ENCODE results near the gene MRPL2. TPM values are rescaled to one million over a fixed set of nuclear protein-coding genes. Genes with fewer than 3 reads are reported as not detected.

MRPL2 gene
- total RNA-seq, 2 experiments from 2014 or later: 87.7 to 95.1 TPM

GRCh38 chr6:43011207-43011606, 48.0 kb downstream of the MRPL2 start:
- peaks cover 43% of the 10 kb centered on the region for H3K4me1 Mint-ChIP-seq (ENCODE audit: low read depth)
- no peak overlapping the region for H3K4me3 Mint-ChIP-seq
- CTCF ChIA-PET: interaction anchor here (0.9 to 2.3 kb wide), 4 partner anchors 39 to 132 kb away, joined by 3 to 9 read pairs (median 4); no protein-coding TSS in a partner anchor
- no peak for DNase-seq
- intact Hi-C loops (cut with micrococcal nuclease): no loop called here
- H3K27me3 Mint-ChIP-seq (ENCODE audit: low read depth): no peaks in the 10 kb centered on the region
- peak overlapping the region; percentile 3 for H3K27ac Mint-ChIP-seq
- no peaks in the 10 kb centered on the region for H3K9me3 Mint-ChIP-seq
- peaks cover 23% of the 10 kb centered on the region for H3K36me3 Mint-ChIP-seq (ENCODE audit: low read depth)

- intact Hi-C loops (cut with micrococcal nuclease): loop anchor here (1.0 kb wide), 1 partner anchor 134 kb away; no protein-coding TSS in a partner anchor
- DNase-seq: peak; percentile 58
- Mint-ChIP-seq H3K4me3 (no peak overlapping the region), H3K4me1 (ENCODE audit: low read depth) (peaks cover 28% of the 10 kb centered on the region), H3K9me3 (no peaks in the 10 kb centered on the region), H3K27me3 (ENCODE audit: low read depth) (no peaks in the 10 kb centered on the region), H3K27ac (no peak overlapping the region), H3K36me3 (ENCODE audit: low read depth) (peaks cover 26% of the 10 kb centered on the region)
- CTCF ChIA-PET: interaction anchor here (1.2 to 2.3 kb wide), 2 partner anchors 29 to 134 kb away, joined by 3 to 9 read pairs; no protein-coding TSS in a partner anchor
Measured at GRCh38 chr6:43009124-43009523, 50.1 kb downstream of the MRPL2 start.

GRCh38 chr6:43007126-43007525, 52.1 kb downstream of the MRPL2 start:
- Mint-ChIP-seq H3K4me3 (no peak overlapping the region), H3K27me3 (ENCODE audit: low read depth) (no peaks in the 10 kb centered on the region), H3K4me1 (ENCODE audit: low read depth) (peaks cover 15% of the 10 kb centered on the region), H3K9me3 (no peaks in the 10 kb centered on the region), H3K36me3 (ENCODE audit: low read depth) (peaks cover 17% of the 10 kb centered on the region), H3K27ac (no peak overlapping the region)
- no peak for DNase-seq
- intact Hi-C loops (cut with micrococcal nuclease): no loop called here
- CTCF ChIA-PET: no interaction called here

GRCh38 chr6:43006251-43006650, 53.0 kb downstream of the MRPL2 start:
- CTCF ChIA-PET: interaction anchor here (0.7 kb wide), 1 partner anchor 186 kb away, joined by 3 read pairs; no protein-coding TSS in a partner anchor
- H3K36me3 Mint-ChIP-seq (ENCODE audit: low read depth): peaks cover 16% of the 10 kb centered on the region

GRCh38 chr6:43005844-43006243, 53.4 kb downstream of the MRPL2 start:
- CTCF ChIA-PET: interaction anchor here (0.7 kb wide), 1 partner anchor 187 kb away, joined by 3 read pairs; no protein-coding TSS in a partner anchor
- H3K4me3 Mint-ChIP-seq: no peak overlapping the region

More at GRCh38 chr6:43006251-43006650, 53.0 kb downstream of the MRPL2 start:
- H3K4me3 Mint-ChIP-seq: no peak overlapping the region
- no peaks in the 10 kb centered on the region for H3K9me3 Mint-ChIP-seq
- DNase-seq: no peak
- H3K27me3 Mint-ChIP-seq (ENCODE audit: low read depth): no peaks in the 10 kb centered on the region
- peaks cover 6% of the 10 kb centered on the region for H3K4me1 Mint-ChIP-seq (ENCODE audit: low read depth)
- H3K27ac Mint-ChIP-seq: no peak overlapping the region
- intact Hi-C loops (cut with micrococcal nuclease): no loop called here

More at GRCh38 chr6:43005844-43006243, 53.4 kb downstream of the MRPL2 start:
- no peaks in the 10 kb centered on the region for H3K27me3 Mint-ChIP-seq (ENCODE audit: low read depth)
- intact Hi-C loops (cut with micrococcal nuclease): no loop called here
- peaks cover 17% of the 10 kb centered on the region for H3K36me3 Mint-ChIP-seq (ENCODE audit: low read depth)
- DNase-seq: no peak
- peaks cover 4% of the 10 kb centered on the region for H3K4me1 Mint-ChIP-seq (ENCODE audit: low read depth)
- no peaks in the 10 kb centered on the region for H3K9me3 Mint-ChIP-seq
- H3K27ac Mint-ChIP-seq: no peak overlapping the region

Other genes with a start within 250 kb of the MRPL2 start
- 100 to 1,000 TPM in 1 of 2 experiments, 10 to 100 TPM in 1; 99.0 to 101 TPM for gene RPL7L1, start 179.8 kb downstream of the MRPL2 start, total RNA-seq
- not detected for gene PTCRA, start 143.4 kb downstream of the MRPL2 start, total RNA-seq
- 10 to 100 TPM; 37.6 to 41.0 TPM for gene CNPY3, start 130.0 kb downstream of the MRPL2 start, total RNA-seq
- not detected for gene GNMT, start 98.7 kb downstream of the MRPL2 start, total RNA-seq
- 10 to 100 TPM; 17.1 to 18.2 TPM for gene PEX6, start 80.3 kb downstream of the MRPL2 start, total RNA-seq
- 10 to 100 TPM; 52.4 to 54.4 TPM for gene PPP2R5D, start 74.9 kb downstream of the MRPL2 start, total RNA-seq
- gene MEA1, start 45.5 kb downstream of the MRPL2 start, total RNA-seq: 10 to 100 TPM; 80.6 to 85.1 TPM
- gene KLHDC3, start 45.2 kb downstream of the MRPL2 start, total RNA-seq: 10 to 100 TPM; 58.6 to 58.9 TPM
- 10 to 100 TPM; 31.0 to 32.7 TPM for gene RRP36, start 37.8 kb downstream of the MRPL2 start, total RNA-seq
- gene CUL7, start 5.6 kb downstream of the MRPL2 start, total RNA-seq: 10 to 100 TPM; 21.9 to 22.1 TPM
- 10 to 100 TPM; 12.0 to 12.3 TPM for gene KLC4, start 197 bp upstream of the MRPL2 start, total RNA-seq
- 1 to 10 TPM; 2.0 to 2.2 TPM for gene PTK7, start 16.9 kb upstream of the MRPL2 start, total RNA-seq
- gene SRF, start 111.8 kb upstream of the MRPL2 start, total RNA-seq: 10 to 100 TPM; 27.8 to 28.2 TPM
- gene CUL9, start 122.8 kb upstream of the MRPL2 start, total RNA-seq: 10 to 100 TPM; 43.1 to 49.3 TPM
- 10 to 100 TPM; 59.7 to 59.8 TPM for gene DNPH1, start 170.0 kb upstream of the MRPL2 start, total RNA-seq
- under 1 TPM in 1 of 2 experiments, not detected in 1; 0.02 TPM for gene TTBK1, start 184.0 kb upstream of the MRPL2 start, total RNA-seq
- gene SLC22A7, start 238.8 kb upstream of the MRPL2 start, total RNA-seq: not detected
- gene CRIP3, start 249.4 kb upstream of the MRPL2 start, total RNA-seq: 1 to 10 TPM; 2.9 to 3.1 TPM